ENCODE measurements around the gene NMB. TPM values are rescaled to one million over a fixed set of nuclear protein-coding genes. Genes with fewer than 3 reads are reported as not detected.

NMB gene
- total RNA-seq, 1 experiment from 2014 or later = 11.5 TPM

- DNase-seq = no peak
- H3K27ac Mint-ChIP-seq = no peak overlapping the region
- H3K79me2 ChIP-seq (ENCODE audit: insufficient read depth, low read length) = no peaks in the 10 kb centered on the region
- H3K27me3 ChIP-seq (ENCODE audit: insufficient read depth, low read length) = no peaks in the 10 kb centered on the region; the same call in 1 of the 2 replicates
- H3K4me1 Mint-ChIP-seq = peaks cover 29 to 33% of the 10 kb centered on the region in 2 experiments
- H2AK5ac ChIP-seq (ENCODE audit: insufficient read length, low read length) = no peak overlapping the region
- no peak overlapping the region for H2BK12ac ChIP-seq (ENCODE audit: insufficient read length, low read depth, low read length)
- H4K5ac ChIP-seq (ENCODE audit: insufficient read length, low read depth, low read length) = no peak overlapping the region
- no peaks in the 10 kb centered on the region for H3K79me1 ChIP-seq (ENCODE audit: insufficient read depth, low read depth, low read length, poor library complexity, severe bottlenecking)
- H2BK15ac ChIP-seq (ENCODE audit: low read depth, low read length) = no peak overlapping the region
- H3K4me3 Mint-ChIP-seq = peak overlapping the region; percentile 68 to 77
- no peak overlapping the region for H3K27ac ChIP-seq (ENCODE audit: insufficient read length, low read depth, low read length)
- H4K91ac ChIP-seq (ENCODE audit: insufficient read length, low read depth, low read length) = no peak overlapping the region
- peak overlapping the region; percentile 58 for H3K4me2 ChIP-seq (ENCODE audit: insufficient read depth, insufficient read length, low read length)
- H2BK20ac ChIP-seq (ENCODE audit: low read depth, low read length, poor library complexity, severe bottlenecking) = no peak overlapping the region
- TF ChIP-seq, protein P1, sequence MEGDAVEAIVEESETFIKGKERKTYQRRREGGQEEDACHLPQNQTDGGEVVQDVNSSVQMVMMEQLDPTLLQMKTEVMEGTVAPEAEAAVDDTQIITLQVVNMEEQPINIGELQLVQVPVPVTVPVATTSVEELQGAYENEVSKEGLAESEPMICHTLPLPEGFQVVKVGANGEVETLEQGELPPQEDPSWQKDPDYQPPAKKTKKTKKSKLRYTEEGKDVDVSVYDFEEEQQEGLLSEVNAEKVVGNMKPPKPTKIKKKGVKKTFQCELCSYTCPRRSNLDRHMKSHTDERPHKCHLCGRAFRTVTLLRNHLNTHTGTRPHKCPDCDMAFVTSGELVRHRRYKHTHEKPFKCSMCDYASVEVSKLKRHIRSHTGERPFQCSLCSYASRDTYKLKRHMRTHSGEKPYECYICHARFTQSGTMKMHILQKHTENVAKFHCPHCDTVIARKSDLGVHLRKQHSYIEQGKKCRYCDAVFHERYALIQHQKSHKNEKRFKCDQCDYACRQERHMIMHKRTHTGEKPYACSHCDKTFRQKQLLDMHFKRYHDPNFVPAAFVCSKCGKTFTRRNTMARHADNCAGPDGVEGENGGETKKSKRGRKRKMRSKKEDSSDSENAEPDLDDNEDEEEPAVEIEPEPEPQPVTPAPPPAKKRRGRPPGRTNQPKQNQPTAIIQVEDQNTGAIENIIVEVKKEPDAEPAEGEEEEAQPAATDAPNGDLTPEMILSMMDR (conservative IDR thresholded peaks at IDR 0.05) = no peak
- peaks cover 4 to 15% (median 6%) of the 10 kb centered on the region in 3 experiments for H3K36me3 Mint-ChIP-seq (ENCODE audit: insufficient read depth in 1 of 3, low read depth in 3 of 3)
- no peaks in the 10 kb centered on the region; a peak in 1 of 5 replicates for H3K9me3 Mint-ChIP-seq
- no peak overlapping the region for H3K9ac ChIP-seq (ENCODE audit: extremely low read depth, insufficient read length, low read length)
- no peak overlapping the region for H2BK120ac ChIP-seq (ENCODE audit: low read depth, low read length, poor library complexity, severe bottlenecking)
- H3T11ph ChIP-seq (ENCODE audit: low read length) = no peak overlapping the region
- H4K20me1 ChIP-seq (ENCODE audit: control insufficient read depth, insufficient read depth, insufficient read length) = no peaks in the 10 kb centered on the region
- H3K9me3 ChIP-seq (ENCODE audit: control insufficient read depth, low read depth, low read length) = no peaks in the 10 kb centered on the region
- peaks cover 27% of the 10 kb centered on the region for H3K27me3 Mint-ChIP-seq (ENCODE audit: low read depth)
- H3K14ac ChIP-seq (ENCODE audit: insufficient read depth, low read length) = no peak overlapping the region
- H3K56ac ChIP-seq (ENCODE audit: insufficient read length, low read depth, low read length) = no peak overlapping the region
- no peak overlapping the region for H2BK5ac ChIP-seq (ENCODE audit: insufficient read length, low read length)
- no peak overlapping the region for H3K4ac ChIP-seq (ENCODE audit: low read depth, low read length)
- H4K8ac ChIP-seq (replicated peaks; ENCODE audit: insufficient read length, low read depth, low read length) = no peak overlapping the region
- WGBS (ENCODE audit: extremely low coverage, insufficient read length, low lambda C conversion rate) = no CpG with 5 or more reads among the region's 7 CpGs
- H2AFZ ChIP-seq (ENCODE audit: low read length) = no peak overlapping the region
- H3K23ac ChIP-seq (ENCODE audit: insufficient read length, low read depth, low read length) = no peak overlapping the region
- H3K18ac ChIP-seq (ENCODE audit: insufficient read length, low read depth, low read length) = no peak overlapping the region
- peaks cover 3% of the 10 kb centered on the region; the same call in 1 of the 2 replicates for H3K4me1 ChIP-seq (ENCODE audit: insufficient read depth, low read length)
- H3K23me2 ChIP-seq (ENCODE audit: insufficient read length, low read depth, low read length, poor library complexity, severe bottlenecking) = peaks cover 12% of the 10 kb centered on the region
Measured at GRCh38 chr15:84656972-84657371, 1.0 kb downstream of the NMB start.

Data from H9 (cell line).